CD4-positive, alpha-beta T cell treated with Interleukin-4 for 1 hour (primary cell): ENCODE results near the gene C13orf42.

Source experiments
- DNase-seq, 2 donors: peaks; one replicate each; pipeline ENCODE4 v3.0.0-alpha.2; 2020 to 2022

The C13orf42 gene

GRCh38 chr13:51111174-51111573 lies at the start of gene C13orf42:
TSS of gene C13orf42 (minus strand) at chr13:51111274. CDS start at chr13:51111209, 65 bp downstream.
- no peak for DNase-seq

DNA sequence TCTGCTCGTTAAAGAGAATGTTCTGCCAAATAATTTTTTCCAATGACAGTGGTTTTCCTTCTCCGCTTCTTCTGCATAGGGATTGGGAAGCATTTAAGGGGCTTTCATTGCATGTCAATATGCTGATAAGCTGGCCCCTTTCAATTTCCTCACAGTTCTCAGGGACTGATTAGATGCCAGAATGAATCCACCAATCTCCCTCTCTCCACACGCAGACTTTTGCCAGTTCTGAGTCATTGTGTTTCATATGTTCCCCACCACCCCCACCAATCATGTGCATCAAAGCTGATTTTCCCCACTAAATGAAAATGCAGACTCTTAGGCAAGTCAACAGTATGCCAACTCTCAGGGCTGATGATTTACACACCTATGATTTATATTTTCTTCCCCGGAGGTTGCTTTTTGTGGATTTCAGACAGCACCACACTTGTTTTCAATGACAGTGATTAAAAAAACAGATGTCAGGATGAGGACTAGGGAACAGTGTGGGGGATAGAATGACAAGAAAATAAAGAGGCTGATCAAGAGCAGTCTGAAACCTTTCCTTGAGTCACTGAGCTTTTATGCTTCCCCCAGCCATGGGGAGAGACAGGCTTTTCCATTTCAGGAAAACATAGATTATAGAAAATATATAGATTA lies 47.9 kb upstream of the C13orf42 start:
- no peak for DNase-seq

DNA sequence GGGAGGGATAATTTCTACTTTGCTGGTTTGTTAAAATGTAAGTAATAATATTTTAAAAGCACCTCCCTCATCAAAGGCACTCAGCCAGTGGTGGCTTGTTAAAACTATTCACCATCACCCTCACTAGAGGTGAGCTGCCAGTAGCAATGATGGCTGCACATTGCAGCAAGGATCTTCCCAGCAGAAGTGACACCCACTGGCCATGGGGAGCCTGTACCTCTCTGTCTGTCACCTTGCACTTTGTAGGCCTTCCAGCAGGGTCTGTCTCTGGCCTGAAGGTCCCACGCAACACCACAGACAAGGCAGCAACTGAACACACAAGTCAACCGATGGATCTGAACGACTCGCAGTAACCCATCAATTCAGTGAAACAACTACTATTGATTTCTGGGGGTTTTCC lies 47.3 kb upstream of the C13orf42 start:
- no peak for DNase-seq

- no peak for DNase-seq
Observed at GRCh38 chr13:51156648-51157047, 45.6 kb upstream of the C13orf42 start.

DNA sequence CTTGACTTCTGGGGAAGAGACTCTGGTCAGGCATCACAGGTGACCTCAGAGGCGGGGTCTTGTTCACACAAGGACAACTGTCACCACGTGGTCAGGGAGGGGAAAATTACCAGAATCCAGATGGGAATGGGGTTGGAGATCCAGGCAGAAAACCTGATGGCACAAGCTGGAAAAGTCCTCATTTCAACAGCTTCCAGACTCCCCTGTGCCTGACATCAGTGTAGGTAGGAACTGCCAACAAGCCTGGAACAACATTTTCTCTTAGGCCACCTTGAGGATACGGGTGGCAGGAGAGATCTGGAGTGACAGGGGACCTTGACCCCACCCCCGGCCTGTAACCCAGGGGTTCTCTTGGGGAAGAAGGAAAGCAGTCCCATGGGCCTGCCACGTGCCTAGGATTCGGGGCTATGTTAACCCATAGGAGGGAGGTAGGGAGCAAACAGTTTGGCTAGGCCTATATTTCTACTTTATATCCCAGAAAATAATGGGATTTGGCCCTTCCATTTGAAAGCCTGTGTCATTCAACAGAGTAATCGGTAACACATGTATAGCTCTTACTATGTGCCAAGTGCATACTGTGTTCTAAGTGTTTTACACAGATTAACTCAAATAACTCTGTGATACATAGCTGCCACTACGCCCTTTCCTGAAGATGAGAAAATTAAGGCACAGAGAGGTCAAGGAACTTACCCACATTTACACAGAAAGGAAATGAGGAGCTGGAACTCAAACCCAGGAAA lies 44.9 kb upstream of the C13orf42 start:
- DNase-seq, result no peak

DNA sequence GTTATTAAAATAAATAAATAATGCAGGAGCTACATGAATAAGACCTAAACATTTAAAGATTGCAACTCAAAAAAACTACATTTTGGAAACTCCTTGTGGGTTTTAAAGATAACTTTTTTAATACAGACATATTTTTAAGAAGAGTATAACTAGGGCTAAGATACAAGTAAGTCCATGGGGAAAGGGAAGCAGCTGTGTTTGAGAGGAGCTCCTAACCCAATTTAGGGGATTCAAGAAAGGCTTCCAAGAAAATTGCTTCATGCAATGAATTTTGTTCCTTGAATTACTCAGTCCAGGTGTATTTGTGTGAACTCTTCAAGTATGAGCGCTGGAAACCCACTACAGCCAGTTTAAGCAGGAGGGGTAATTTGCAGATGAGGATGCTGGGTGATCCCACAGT lies 44.1 kb upstream of the C13orf42 start:
- no peak for DNase-seq

GRCh38 chr13:51154029-51154555 lies 43.0 kb upstream of the C13orf42 start:
- DNase-seq, result no peak

DNA sequence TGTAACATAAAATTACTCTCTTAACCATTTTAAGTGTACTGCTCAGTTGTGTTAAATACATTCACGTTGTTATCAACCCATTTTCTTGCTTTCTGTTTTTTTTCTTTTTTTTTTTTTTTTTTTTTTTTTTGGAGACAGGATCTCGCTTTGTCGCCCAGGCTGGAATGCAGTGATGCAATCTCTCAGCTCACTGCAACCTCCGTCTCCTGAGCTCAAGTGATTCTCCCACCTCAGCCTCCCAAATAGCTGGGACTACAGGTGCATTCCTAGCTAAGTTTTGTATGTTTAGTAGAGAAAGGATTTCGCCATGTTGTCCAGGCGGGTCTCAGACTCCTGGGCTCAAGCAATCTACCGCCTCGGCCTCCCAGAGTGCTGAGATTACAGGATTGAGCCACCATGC lies 42.5 kb upstream of the C13orf42 start:
- DNase-seq, result no peak

DNA sequence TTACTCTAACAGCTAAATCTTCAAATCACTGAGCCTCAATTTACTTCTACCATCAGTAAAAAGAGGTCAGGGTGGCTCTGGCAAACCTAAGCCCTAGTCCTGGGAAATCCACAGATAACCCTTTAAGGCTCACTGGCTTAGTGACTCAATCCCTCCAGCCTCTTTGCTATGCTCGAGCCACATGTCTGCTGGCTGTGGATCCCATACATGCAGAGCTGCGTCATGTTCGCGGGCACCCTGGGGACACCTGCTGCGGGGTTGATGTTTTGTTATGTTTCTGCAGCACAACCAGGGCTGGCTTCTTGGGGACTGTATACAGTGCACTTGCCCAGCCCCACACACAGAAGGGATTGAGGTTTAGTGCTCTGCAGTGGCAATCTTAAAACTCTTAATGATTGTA lies 41.6 kb upstream of the C13orf42 start:
- DNase-seq, result no peak

DNA sequence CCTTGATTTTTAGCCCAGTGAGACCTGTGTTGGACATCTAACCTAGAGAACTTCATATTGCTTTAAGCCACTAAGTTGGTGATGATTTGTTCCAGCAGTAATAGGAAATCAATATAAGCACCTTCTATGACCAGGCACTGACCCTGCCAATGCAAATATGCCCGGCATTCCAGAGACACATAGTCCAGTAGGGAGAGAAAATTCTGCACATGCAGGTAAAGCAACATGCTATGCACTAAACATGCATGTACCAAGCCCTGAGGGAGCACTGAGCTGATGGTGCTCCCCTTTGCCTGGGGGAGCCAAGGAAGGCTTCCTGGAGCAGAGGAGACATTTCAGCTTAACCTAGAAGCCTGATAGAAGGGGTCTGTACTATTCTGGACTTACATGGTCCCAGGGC lies 40.4 kb upstream of the C13orf42 start:
- no peak for DNase-seq

DNA sequence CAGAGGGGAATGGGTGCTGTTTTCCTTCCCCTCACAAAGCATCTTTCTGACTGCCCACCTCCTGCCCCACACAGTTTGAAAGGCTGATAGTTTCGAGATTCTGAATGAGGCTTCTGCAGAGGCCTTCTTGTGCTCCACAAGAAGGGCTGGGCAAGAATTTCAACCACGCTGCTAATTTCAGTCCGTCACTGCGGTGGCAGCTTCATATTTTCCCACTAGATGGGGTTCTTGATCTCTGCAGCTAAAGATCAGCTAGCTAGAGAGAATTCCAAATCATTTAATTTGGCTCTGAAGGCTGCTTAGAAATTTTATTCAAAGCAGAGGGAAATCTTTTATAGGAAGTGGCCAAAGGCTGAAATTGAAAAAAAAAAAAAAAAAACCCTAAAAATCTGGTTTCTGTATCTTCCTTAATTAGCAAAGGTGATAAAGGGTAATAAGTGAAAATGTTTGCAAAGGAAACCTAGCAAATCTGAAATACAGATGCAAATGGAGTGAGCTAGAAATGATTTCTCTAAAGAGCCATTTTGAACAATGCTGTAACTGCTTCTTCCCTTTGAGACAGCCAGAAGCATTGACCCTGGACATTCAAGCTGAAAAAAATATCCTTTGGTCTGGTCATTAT lies 38.0 kb upstream of the C13orf42 start:
- DNase-seq, result no peak

GRCh38 chr13:51148223-51148951 lies 37.3 kb upstream of the C13orf42 start:
- no peak for DNase-seq

DNA sequence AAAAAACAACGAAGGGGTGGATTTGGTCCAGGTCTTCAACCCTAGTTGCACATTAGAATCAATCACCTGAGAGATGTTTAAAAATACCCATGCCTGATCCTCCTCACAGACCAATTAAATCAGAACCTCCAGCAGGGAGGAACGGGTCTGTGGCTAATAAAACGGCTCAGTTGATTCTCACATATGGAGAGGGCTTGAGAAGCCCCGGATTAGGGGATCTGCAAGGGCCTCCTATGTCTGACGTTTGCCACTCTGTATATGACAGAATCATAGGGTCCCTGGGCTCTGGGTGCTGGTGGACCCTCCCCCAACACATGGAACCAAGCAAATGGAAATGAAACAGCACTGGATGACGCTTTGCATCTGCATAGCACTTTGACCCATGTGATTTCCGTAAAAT lies 36.7 kb upstream of the C13orf42 start:
- DNase-seq, result no peak

DNA sequence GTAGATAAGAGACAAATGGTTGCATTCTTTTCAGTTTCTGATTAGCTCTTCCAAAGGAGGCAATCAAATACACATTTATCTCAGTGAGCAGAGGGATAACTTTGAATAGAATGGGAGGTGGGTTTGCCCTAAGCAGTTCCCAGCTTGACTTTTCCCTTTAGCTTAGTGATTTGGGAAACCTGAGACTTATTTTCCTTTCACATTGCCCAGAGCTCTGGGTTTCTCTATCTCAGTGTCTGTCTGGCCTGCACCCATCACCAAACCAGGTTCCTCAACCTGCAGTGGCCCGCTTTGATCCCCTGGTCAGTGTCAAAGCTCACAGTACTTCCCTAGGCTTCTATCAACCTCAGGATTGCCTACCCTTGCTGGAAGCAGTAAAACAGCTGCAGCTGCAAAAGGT lies 35.6 kb upstream of the C13orf42 start:
- DNase-seq, result no peak

DNA sequence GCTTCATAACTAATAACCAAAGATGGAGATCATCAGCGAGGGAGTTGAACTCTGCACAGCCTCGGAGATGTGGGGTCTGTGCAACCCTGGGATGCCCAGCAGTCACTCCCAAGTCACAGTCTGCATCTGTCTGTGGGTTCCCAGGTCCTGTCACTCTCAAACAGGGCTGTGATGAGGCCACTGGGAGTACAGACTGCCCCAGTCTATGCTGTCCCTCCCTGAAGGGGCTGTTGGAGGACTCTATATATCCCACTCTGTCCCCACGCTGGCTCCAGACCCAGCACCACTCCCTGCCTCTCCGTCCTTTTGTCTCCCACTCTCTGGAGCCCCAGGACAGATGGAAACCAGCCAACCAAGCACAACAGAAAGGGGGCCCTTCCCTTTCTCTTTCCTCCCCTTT lies 26.2 kb upstream of the C13orf42 start:
- DNase-seq, result no peak

- no peak for DNase-seq
Observed at GRCh38 chr13:51136276-51136980, 25.4 kb upstream of the C13orf42 start.

DNA sequence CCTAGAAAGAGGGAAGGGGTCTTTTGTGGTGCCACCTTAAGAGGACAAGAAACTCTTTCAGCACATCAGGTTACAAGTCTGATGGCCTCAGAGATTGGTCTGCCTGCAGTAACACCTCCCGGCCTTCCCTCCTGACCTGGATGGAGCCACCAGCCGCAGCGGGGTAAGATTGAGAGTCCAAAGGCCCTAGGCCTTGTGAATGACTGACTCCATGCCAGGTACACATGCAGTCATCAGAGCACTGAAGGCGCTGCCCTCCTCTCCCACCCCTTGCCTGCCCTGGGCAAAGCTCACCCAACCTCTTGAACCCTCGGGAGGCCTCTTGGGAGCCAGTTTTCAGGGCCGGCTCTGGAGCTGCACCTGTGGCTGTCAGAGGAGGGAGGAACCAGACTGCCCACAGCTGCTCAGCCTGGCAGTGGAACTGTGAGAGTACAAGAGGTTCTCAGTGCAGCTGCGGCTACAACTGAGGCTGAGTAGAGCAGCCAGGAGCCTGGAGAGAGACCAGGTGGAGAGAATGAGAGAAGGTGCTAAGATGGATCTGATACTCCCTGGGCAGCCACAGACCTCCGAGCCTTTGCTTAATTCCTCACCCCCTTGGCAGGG lies 23.8 kb upstream of the C13orf42 start:
- DNase-seq, result no peak

GRCh38 chr13:51130348-51130747 lies 19.3 kb upstream of the C13orf42 start:
- DNase-seq, result no peak

GRCh38 chr13:51125495-51126226 lies 14.6 kb upstream of the C13orf42 start:
- DNase-seq, result peak; percentile 40 to 48

GRCh38 chr13:51122868-51123566 lies 11.9 kb upstream of the C13orf42 start:
- DNase-seq, result peak in 1 of 2 donors; percentile 3

- DNase-seq, result peak in 1 of 2 donors; percentile 9
Observed at GRCh38 chr13:51120873-51121272, 9.8 kb upstream of the C13orf42 start.
